ENCODE data around the gene ISG20L2.

- no peak for TF ChIP-seq POLR2A (IDR thresholded peaks at IDR 0.05; ENCODE audit: borderline replicate concordance, extremely low read depth, insufficient read depth, insufficient read length)
- no peak for TF ChIP-seq CTCF (IDR thresholded peaks at IDR 0.05 in 2 of 3, conservative IDR thresholded peaks at IDR 0.05 in 1 of 3; ENCODE audit: borderline replicate concordance in 1 of 3, insufficient read depth in 1 of 3, low read depth in 2 of 3, low read length in 2 of 3)
- TF ChIP-seq, protein P1, sequence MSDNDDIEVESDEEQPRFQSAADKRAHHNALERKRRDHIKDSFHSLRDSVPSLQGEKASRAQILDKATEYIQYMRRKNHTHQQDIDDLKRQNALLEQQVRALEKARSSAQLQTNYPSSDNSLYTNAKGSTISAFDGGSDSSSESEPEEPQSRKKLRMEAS (IDR thresholded peaks at IDR 0.05), result no peak
- TF ChIP-seq EZH2 (IDR thresholded peaks at IDR 0.05), result no peak
- TF ChIP-seq ATF3 (IDR thresholded peaks at IDR 0.05), result no peak
- TF ChIP-seq ZNF274 (IDR thresholded peaks at IDR 0.05; ENCODE audit: low read depth, low read length), result no peak
- no peak for TF ChIP-seq SP1 (IDR thresholded peaks at IDR 0.05; ENCODE audit: low read depth)
- TF ChIP-seq POLR2AphosphoS5 (IDR thresholded peaks at IDR 0.05; ENCODE audit: low read depth, low read length), result no peak
- no peak for TF ChIP-seq JUND (IDR thresholded peaks at IDR 0.05)
- TF ChIP-seq ZFX (IDR thresholded peaks at IDR 0.05), result no peak
- TF ChIP-seq EZH2phosphoT487 (IDR thresholded peaks at IDR 0.05; ENCODE audit: borderline replicate concordance), result no peak
- TF ChIP-seq ELF1 (IDR thresholded peaks at IDR 0.05; ENCODE audit: borderline replicate concordance, low read depth), result no peak
- no peak for TF ChIP-seq CBX3 (IDR thresholded peaks at IDR 0.05; ENCODE audit: low read depth)
- no peak for TF ChIP-seq RAD21 (IDR thresholded peaks at IDR 0.05; ENCODE audit: low read depth)
Observed at GRCh38 chr1:156698995-156699394, 29.6 kb downstream of the ISG20L2 start.

Measured in HCT116 (cell line).